ENCODE measurements around the gene EPN1.

Gene EPN1

GRCh38 chr19:55674459-55674840, 576 bp upstream of the EPN1 start:
- DNase-seq (ENCODE audit: insufficient read length, low spot score) (no peak), FAIRE-seq (no peak)
- TF ChIP-seq TAF1 (IDR thresholded peaks at IDR 0.05; ENCODE audit: low read depth, low read length) (no peak), POU2F2 (IDR thresholded peaks at IDR 0.05; ENCODE audit: low read depth, low read length) (no peak), SPI1 (IDR thresholded peaks at IDR 0.05; ENCODE audit: low read depth, low read length) (no peak), PAX5 (IDR thresholded peaks at IDR 0.05; ENCODE audit: insufficient read depth, low read length, severe bottlenecking) (no peak), POLR2AphosphoS5 (IDR thresholded peaks at IDR 0.05; ENCODE audit: low read depth, low read length) (no peak), POLR2A (IDR thresholded peaks at IDR 0.05; ENCODE audit: low read depth, low read length) (no peak)

- no peak for DNase-seq (ENCODE audit: insufficient read length, low spot score)
- TF ChIP-seq SPI1 (IDR thresholded peaks at IDR 0.05; ENCODE audit: low read depth, low read length) (no peak), POU2F2 (IDR thresholded peaks at IDR 0.05; ENCODE audit: low read depth, low read length) (no peak), TAF1 (IDR thresholded peaks at IDR 0.05; ENCODE audit: low read depth, low read length) (no peak), PAX5 (IDR thresholded peaks at IDR 0.05; ENCODE audit: insufficient read depth, low read length, severe bottlenecking) (no peak), POLR2AphosphoS5 (IDR thresholded peaks at IDR 0.05; ENCODE audit: low read depth, low read length) (no peak), POLR2A (IDR thresholded peaks at IDR 0.05; ENCODE audit: low read depth, low read length) (no peak)
- peak; percentile 45 for FAIRE-seq
Observed at GRCh38 chr19:55675661-55676354, 782 bp downstream of the EPN1 start.

- TF ChIP-seq PAX5 (IDR thresholded peaks at IDR 0.05; ENCODE audit: insufficient read depth, low read length, severe bottlenecking) (no peak), TAF1 (IDR thresholded peaks at IDR 0.05; ENCODE audit: low read depth, low read length) (no peak), POU2F2 (IDR thresholded peaks at IDR 0.05; ENCODE audit: low read depth, low read length) (no peak), POLR2A (IDR thresholded peaks at IDR 0.05; ENCODE audit: low read depth, low read length) (no peak), POLR2AphosphoS5 (IDR thresholded peaks at IDR 0.05; ENCODE audit: low read depth, low read length) (no peak), SPI1 (IDR thresholded peaks at IDR 0.05; ENCODE audit: low read depth, low read length) (no peak)
- DNase-seq (ENCODE audit: insufficient read length, low spot score), result no peak
- no peak for FAIRE-seq
Observed at GRCh38 chr19:55676383-55676782, 1.4 kb downstream of the EPN1 start.

GRCh38 chr19:55676889-55677505, 2.0 kb downstream of the EPN1 start:
- FAIRE-seq (no peak), DNase-seq (ENCODE audit: insufficient read length, low spot score) (no peak)
- no peak for TF ChIP-seq PAX5 (IDR thresholded peaks at IDR 0.05; ENCODE audit: insufficient read depth, low read length, severe bottlenecking)
- TF ChIP-seq POU2F2 (IDR thresholded peaks at IDR 0.05; ENCODE audit: low read depth, low read length), result no peak
- TF ChIP-seq SPI1 (IDR thresholded peaks at IDR 0.05; ENCODE audit: low read depth, low read length), result no peak
- no peak for TF ChIP-seq TAF1 (IDR thresholded peaks at IDR 0.05; ENCODE audit: low read depth, low read length)
- TF ChIP-seq POLR2AphosphoS5 (IDR thresholded peaks at IDR 0.05; ENCODE audit: low read depth, low read length), result no peak
- TF ChIP-seq POLR2A (IDR thresholded peaks at IDR 0.05; ENCODE audit: low read depth, low read length), result no peak

- DNase-seq (ENCODE audit: insufficient read length, low spot score), result no peak
- TF ChIP-seq POU2F2 (IDR thresholded peaks at IDR 0.05; ENCODE audit: low read depth, low read length) (no peak), POLR2A (IDR thresholded peaks at IDR 0.05; ENCODE audit: low read depth, low read length) (no peak), SPI1 (IDR thresholded peaks at IDR 0.05; ENCODE audit: low read depth, low read length) (no peak), TAF1 (IDR thresholded peaks at IDR 0.05; ENCODE audit: low read depth, low read length) (no peak)
- FAIRE-seq, result no peak
Observed at GRCh38 chr19:55677572-55678028, 2.6 kb downstream of the EPN1 start.

- FAIRE-seq (peak; percentile 93), DNase-seq (ENCODE audit: insufficient read length, low spot score) (peak; percentile 79)
- TF ChIP-seq PAX5 (IDR thresholded peaks at IDR 0.05; ENCODE audit: insufficient read depth, low read length, severe bottlenecking) (peak; percentile 82), POLR2AphosphoS5 (IDR thresholded peaks at IDR 0.05; ENCODE audit: low read depth, low read length) (no peak), POLR2A (IDR thresholded peaks at IDR 0.05; ENCODE audit: low read depth, low read length) (peak; percentile 77), TAF1 (IDR thresholded peaks at IDR 0.05; ENCODE audit: low read depth, low read length) (peak; percentile 54; the same call in 1 of the 2 replicates), SPI1 (IDR thresholded peaks at IDR 0.05; ENCODE audit: low read depth, low read length) (peak; percentile 100), POU2F2 (IDR thresholded peaks at IDR 0.05; ENCODE audit: low read depth, low read length) (peak; percentile 92)
Observed at GRCh38 chr19:55678121-55678671, 3.2 kb downstream of the EPN1 start.

GRCh38 chr19:55679343-55680257, 4.6 kb downstream of the EPN1 start:
- TF ChIP-seq POLR2A (IDR thresholded peaks at IDR 0.05; ENCODE audit: low read depth, low read length) (no peak), SPI1 (IDR thresholded peaks at IDR 0.05; ENCODE audit: low read depth, low read length) (no peak), TAF1 (IDR thresholded peaks at IDR 0.05; ENCODE audit: low read depth, low read length) (no peak), POLR2AphosphoS5 (IDR thresholded peaks at IDR 0.05; ENCODE audit: low read depth, low read length) (no peak), POU2F2 (IDR thresholded peaks at IDR 0.05; ENCODE audit: low read depth, low read length) (no peak), PAX5 (IDR thresholded peaks at IDR 0.05; ENCODE audit: insufficient read depth, low read length, severe bottlenecking) (no peak)
- FAIRE-seq (no peak), DNase-seq (ENCODE audit: insufficient read length, low spot score) (no peak)

GRCh38 chr19:55680339-55681130, 5.5 kb downstream of the EPN1 start:
- DNase-seq (ENCODE audit: insufficient read length, low spot score), result no peak
- TF ChIP-seq POU2F2 (IDR thresholded peaks at IDR 0.05; ENCODE audit: low read depth, low read length) (no peak), PAX5 (IDR thresholded peaks at IDR 0.05; ENCODE audit: insufficient read depth, low read length, severe bottlenecking) (no peak), POLR2A (IDR thresholded peaks at IDR 0.05; ENCODE audit: low read depth, low read length) (no peak), TAF1 (IDR thresholded peaks at IDR 0.05; ENCODE audit: low read depth, low read length) (no peak), POLR2AphosphoS5 (IDR thresholded peaks at IDR 0.05; ENCODE audit: low read depth, low read length) (no peak; the same call in 1 of the 2 replicates), SPI1 (IDR thresholded peaks at IDR 0.05; ENCODE audit: low read depth, low read length) (no peak)
- FAIRE-seq, result no peak
